ENCODE measurements around the gene ARHGAP6.

The ARHGAP6 gene

GRCh38 chrX:11451151-11451550 is 214.6 kb downstream of the ARHGAP6 start:
- no peak for DNase-seq

GRCh38 chrX:11450354-11450753 is 215.4 kb downstream of the ARHGAP6 start:
- no peak for DNase-seq

GRCh38 chrX:11449613-11450012 is 216.1 kb downstream of the ARHGAP6 start:
- no peak for DNase-seq

GRCh38 chrX:11447418-11447817 is 218.3 kb downstream of the ARHGAP6 start:
- no peak for DNase-seq

GRCh38 chrX:11446949-11447348 is 218.8 kb downstream of the ARHGAP6 start:
- no peak for DNase-seq

- no peak for DNase-seq
Measured at GRCh38 chrX:11446336-11446735, 219.4 kb downstream of the ARHGAP6 start.

GRCh38 chrX:11445540-11445939 is 220.2 kb downstream of the ARHGAP6 start:
- DNase-seq: no peak

GRCh38 chrX:11444052-11444451 is 221.7 kb downstream of the ARHGAP6 start:
- DNase-seq: no peak

- DNase-seq: no peak
Measured at GRCh38 chrX:11439846-11440245, 225.9 kb downstream of the ARHGAP6 start.

GRCh38 chrX:11438767-11439166 is 227.0 kb downstream of the ARHGAP6 start:
- DNase-seq: no peak

- DNase-seq: no peak
Measured at GRCh38 chrX:11438380-11438723, 227.4 kb downstream of the ARHGAP6 start.

- DNase-seq: no peak
Measured at GRCh38 chrX:11437642-11438379, 227.9 kb downstream of the ARHGAP6 start.

- no peak for DNase-seq
Measured at GRCh38 chrX:11435568-11435967, 230.2 kb downstream of the ARHGAP6 start.

- DNase-seq: no peak
Measured at GRCh38 chrX:11434607-11435006, 231.1 kb downstream of the ARHGAP6 start.

GRCh38 chrX:11431786-11432185 is 233.9 kb downstream of the ARHGAP6 start:
- DNase-seq: no peak

- DNase-seq: no peak
Measured at GRCh38 chrX:11430271-11430670, 235.4 kb downstream of the ARHGAP6 start.

GRCh38 chrX:11429538-11430085 is 236.1 kb downstream of the ARHGAP6 start:
- DNase-seq: no peak

GRCh38 chrX:11427453-11428071 is 238.2 kb downstream of the ARHGAP6 start:
- DNase-seq: no peak

- DNase-seq: no peak
Measured at GRCh38 chrX:11426712-11427452, 238.8 kb downstream of the ARHGAP6 start.

GRCh38 chrX:11424903-11425674 is 240.6 kb downstream of the ARHGAP6 start:
- no peak for DNase-seq

GRCh38 chrX:11423949-11424348 is 241.8 kb downstream of the ARHGAP6 start:
- DNase-seq: no peak

- peak; percentile 8 for DNase-seq
Measured at GRCh38 chrX:11423362-11423818, 242.3 kb downstream of the ARHGAP6 start.

- no peak for DNase-seq
Measured at GRCh38 chrX:11422525-11422857, 243.2 kb downstream of the ARHGAP6 start.
